ENCODE data around the gene CDC6. TPM values are rescaled to one million over a fixed set of nuclear protein-coding genes. Genes with fewer than 3 reads are reported as not detected.

The CDC6 gene
- total and polyA plus RNA-seq, 2 experiments from 2014 or later, result 7.7 to 20.1 TPM

DNA sequence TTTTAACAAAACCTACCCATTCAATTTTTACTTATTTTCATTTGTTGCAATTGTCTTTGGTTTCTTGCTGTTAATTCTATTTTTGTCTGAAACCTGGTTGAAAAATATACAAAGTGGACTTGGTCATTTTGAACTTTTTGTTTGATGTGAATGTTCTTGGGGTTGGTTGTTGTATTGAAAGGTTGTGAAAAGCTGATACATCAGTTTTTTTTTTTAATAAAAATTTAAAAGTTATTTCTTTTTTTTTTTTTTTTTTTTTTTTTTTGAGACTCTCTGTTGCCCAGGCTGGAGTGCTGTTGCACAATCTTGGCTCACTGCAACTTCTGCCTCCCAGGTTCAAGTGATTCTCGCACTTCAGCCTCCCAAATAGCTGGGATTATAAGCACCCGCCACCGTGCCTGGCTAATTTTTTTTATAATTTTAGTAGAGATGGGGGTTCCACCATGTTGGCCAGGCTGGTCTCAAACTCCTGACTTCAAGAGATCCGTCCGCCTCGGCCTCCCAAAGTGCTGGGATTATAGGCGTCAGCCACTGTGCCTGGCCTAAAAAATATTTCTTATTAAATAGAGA lies 39.7 kb upstream of the CDC6 start:
- H3K9me3 ChIP-seq (ENCODE audit: low read depth), result no peaks in the 10 kb centered on the region
- no peaks in the 10 kb centered on the region for H3K36me3 ChIP-seq
- no peaks in the 10 kb centered on the region for H3K27me3 ChIP-seq
- H3K4me3 ChIP-seq, result no peak overlapping the region
- peaks cover 6% of the 10 kb centered on the region for H3K4me1 ChIP-seq (ENCODE audit: low read depth)
- no peak overlapping the region for H3K27ac ChIP-seq
- TF ChIP-seq CTCF (IDR thresholded peaks at IDR 0.05; ENCODE audit: low read depth, low read length), result no peak
- peak in 1 of 2 donors; percentile 23 for DNase-seq (ENCODE audit: low read depth in 1 of 2, low spot score in 1 of 2)

DNA sequence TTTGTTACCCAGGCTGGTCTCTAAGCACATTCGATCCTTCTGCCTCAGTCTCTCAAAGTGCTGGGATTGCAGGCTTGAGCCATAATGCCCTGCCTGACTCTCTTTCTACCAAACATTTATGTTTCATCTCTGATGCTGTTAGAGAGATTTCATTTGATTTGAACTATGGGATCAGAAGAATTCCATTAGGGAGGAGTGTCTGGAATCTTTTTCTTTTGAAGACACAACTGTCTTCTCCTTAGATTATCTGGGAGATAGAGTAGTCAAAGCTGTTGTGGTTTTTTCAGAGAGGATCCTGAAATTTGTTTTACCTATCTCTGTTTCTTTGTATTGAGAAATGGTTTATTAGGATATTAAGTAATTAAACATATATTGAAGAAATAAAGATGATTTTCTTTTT lies 39.2 kb upstream of the CDC6 start:
- no peak for TF ChIP-seq CTCF (IDR thresholded peaks at IDR 0.05; ENCODE audit: low read depth, low read length)
- H3K36me3 ChIP-seq, result no peaks in the 10 kb centered on the region
- no peaks in the 10 kb centered on the region for H3K27me3 ChIP-seq
- H3K4me1 ChIP-seq (ENCODE audit: low read depth), result peaks cover 6% of the 10 kb centered on the region
- H3K4me3 ChIP-seq, result no peak overlapping the region
- DNase-seq (ENCODE audit: low read depth in 1 of 2, low spot score in 1 of 2), result no peak
- no peak overlapping the region for H3K27ac ChIP-seq
- H3K9me3 ChIP-seq (ENCODE audit: low read depth), result no peaks in the 10 kb centered on the region

DNA sequence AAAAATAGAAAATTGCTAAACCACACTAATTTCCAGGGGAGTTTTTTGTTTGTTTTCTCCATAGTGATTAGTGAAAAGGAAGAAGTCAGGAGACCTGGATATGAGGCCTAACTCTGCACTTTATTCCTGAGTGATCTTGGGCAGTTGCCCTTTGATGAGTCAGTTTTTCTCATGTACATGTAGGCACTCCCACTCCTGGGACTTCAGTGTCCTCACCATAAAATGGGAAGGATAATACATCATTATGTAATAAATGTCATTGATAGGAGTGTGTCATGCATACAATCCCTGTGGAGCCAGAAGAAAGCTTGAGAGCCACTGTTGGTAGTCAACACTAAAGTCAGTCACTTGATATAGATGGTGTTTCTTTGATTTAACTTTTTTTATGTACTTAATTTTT lies 36.1 kb upstream of the CDC6 start:
- no peak overlapping the region for H3K27ac ChIP-seq
- no peak overlapping the region for H3K4me3 ChIP-seq
- no peaks in the 10 kb centered on the region for H3K27me3 ChIP-seq
- H3K9me3 ChIP-seq (ENCODE audit: low read depth), result no peaks in the 10 kb centered on the region
- peak in 1 of 2 donors; percentile 80 for DNase-seq (ENCODE audit: low read depth in 1 of 2, low spot score in 1 of 2)
- no peak for TF ChIP-seq CTCF (IDR thresholded peaks at IDR 0.05; ENCODE audit: low read depth, low read length)
- peaks cover 2% of the 10 kb centered on the region for H3K36me3 ChIP-seq
- peaks cover 6% of the 10 kb centered on the region for H3K4me1 ChIP-seq (ENCODE audit: low read depth)

GRCh38 chr17:40253565-40253964 lies 34.1 kb upstream of the CDC6 start:
- TF ChIP-seq CTCF (IDR thresholded peaks at IDR 0.05; ENCODE audit: low read depth, low read length), result no peak
- Histone ChIP-seq H3K4me3 (no peak overlapping the region), H3K27me3 (no peaks in the 10 kb centered on the region), H3K27ac (no peak overlapping the region), H3K36me3 (peaks cover 15% of the 10 kb centered on the region), H3K4me1 (ENCODE audit: low read depth) (peaks cover 3% of the 10 kb centered on the region), H3K9me3 (ENCODE audit: low read depth) (no peaks in the 10 kb centered on the region)
- no peak for DNase-seq (ENCODE audit: low read depth in 1 of 2, low spot score in 1 of 2)

DNA sequence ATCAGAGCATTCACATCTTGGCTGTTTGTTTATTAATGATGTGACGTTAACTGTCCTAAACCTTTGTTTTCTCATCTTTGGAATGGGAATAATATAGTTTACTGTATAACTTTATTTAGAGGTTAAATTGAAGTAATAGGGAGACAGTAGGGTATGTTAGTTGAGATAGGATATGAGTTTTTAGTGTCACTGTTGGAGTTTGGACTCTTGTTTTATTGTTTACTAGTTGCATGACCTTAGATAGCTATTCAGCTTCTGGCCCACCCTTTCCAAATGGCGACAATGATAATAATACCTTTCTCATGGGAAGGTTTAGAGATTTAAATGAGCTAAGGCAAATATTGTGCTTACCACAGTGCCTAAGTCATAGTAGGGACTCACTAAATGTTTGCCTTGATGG lies 28.2 kb upstream of the CDC6 start:
- H3K36me3 ChIP-seq, result peaks cover 22% of the 10 kb centered on the region

More for the DNA sequence above, 28.2 kb upstream of the CDC6 start:
- no peaks in the 10 kb centered on the region for H3K27me3 ChIP-seq
- DNase-seq (ENCODE audit: low read depth in 1 of 2, low spot score in 1 of 2), result no peak
- no peak overlapping the region for H3K27ac ChIP-seq
- H3K9me3 ChIP-seq (ENCODE audit: low read depth), result no peaks in the 10 kb centered on the region
- no peak overlapping the region for H3K4me3 ChIP-seq
- TF ChIP-seq CTCF (IDR thresholded peaks at IDR 0.05; ENCODE audit: low read depth, low read length), result no peak
- no peaks in the 10 kb centered on the region for H3K4me1 ChIP-seq (ENCODE audit: low read depth)

All from cardiac muscle cell (in vitro differentiated cells and primary cell).